DND-41 (cell line): ENCODE measurements around the gene ITPR2.

Source experiments
- ATAC-seq: fragments of 200-7000 bp; cut with Tn5 transposase; 3 replicates; pipeline ENCODE4 v1.9.1; 2021; ENCODE audit warnings: low read depth; ENCODE audit not compliant: insufficient read depth
- DNase-seq: peaks from one replicate; pipeline ENCODE4 v3.0.0-alpha.2; 2020
- H2AFZ ChIP-seq: 2 replicates; pipeline ENCODE4 v1.6.0; 2012; ENCODE audit warnings: low read depth, low read length
- H3K27ac ChIP-seq: 2 replicates; pipeline ENCODE4 v1.5.1; 2012; ENCODE audit warnings: low read length, inconsistent platforms
- H3K27me3 ChIP-seq: fragments of 200-600 bp; sonication (generic); 2 replicates; pipeline ENCODE4 v1.6.0; 2012; ENCODE audit warnings: low read length, mild to moderate bottlenecking, inconsistent platforms; ENCODE audit not compliant: insufficient read depth, poor library complexity
- H3K36me3 ChIP-seq: 2 replicates; pipeline ENCODE4 v1.5.1; 2012; ENCODE audit warnings: low read length, inconsistent platforms; ENCODE audit not compliant: insufficient read depth
- H3K4me1 ChIP-seq: 2 replicates; pipeline ENCODE4 v1.5.1; 2012; ENCODE audit warnings: mild to moderate bottlenecking, low read length; ENCODE audit not compliant: insufficient read depth
- H3K4me2 ChIP-seq: 2 replicates; pipeline ENCODE4 v1.6.0; 2012; ENCODE audit warnings: mild to moderate bottlenecking, moderate library complexity, low read length, inconsistent platforms; ENCODE audit not compliant: insufficient read depth
- H3K4me3 ChIP-seq, 2 experiments: fragments of 200-600 bp in 1 of 2; shearing (Covaris generic) in 1 of 2; 2 replicates each; pipeline ENCODE4 v1.5.1; 2012 to 2016; ENCODE audit warnings: inconsistent platforms in 2 of 2, low read length in 2 of 2, mild to moderate bottlenecking in 2 of 2, low read depth in 1 of 2, moderate library complexity in 1 of 2
- H3K79me2 ChIP-seq: 2 replicates; pipeline ENCODE4 v1.6.0; 2012; ENCODE audit warnings: low read length, inconsistent platforms; ENCODE audit not compliant: insufficient read depth
- H3K9ac ChIP-seq: 2 replicates; pipeline ENCODE4 v1.6.0; 2012; ENCODE audit warnings: low read depth, mild to moderate bottlenecking, inconsistent platforms, low read length, moderate library complexity
- H3K9me3 ChIP-seq: 2 replicates; pipeline ENCODE4 v1.5.1; 2012; ENCODE audit warnings: low read length, moderate library complexity, mild to moderate bottlenecking, inconsistent platforms; ENCODE audit not compliant: insufficient read depth, severe bottlenecking
- H4K20me1 ChIP-seq: 2 replicates; pipeline ENCODE4 v1.6.0; 2012; ENCODE audit warnings: low read length; ENCODE audit not compliant: insufficient read depth
- EZH2 ChIP-seq: IDR thresholded peaks from 3 replicates; pipeline ENCODE4 v1.6.1; 2012; ENCODE audit warnings: borderline replicate concordance, low read depth, mild to moderate bottlenecking, moderate library complexity, low read length, inconsistent platforms; ENCODE audit not compliant: severe bottlenecking
- TF ChIP-seq, protein P1 (sequence below): IDR thresholded peaks from 2 replicates; pipeline ENCODE4 v1.5.1; 2012; ENCODE audit warnings: borderline replicate concordance, low read length, moderate library complexity, mild to moderate bottlenecking; ENCODE audit not compliant: poor library complexity, severe bottlenecking; ENCODE audit errors: extremely low read depth

The ITPR2 gene

DNA sequence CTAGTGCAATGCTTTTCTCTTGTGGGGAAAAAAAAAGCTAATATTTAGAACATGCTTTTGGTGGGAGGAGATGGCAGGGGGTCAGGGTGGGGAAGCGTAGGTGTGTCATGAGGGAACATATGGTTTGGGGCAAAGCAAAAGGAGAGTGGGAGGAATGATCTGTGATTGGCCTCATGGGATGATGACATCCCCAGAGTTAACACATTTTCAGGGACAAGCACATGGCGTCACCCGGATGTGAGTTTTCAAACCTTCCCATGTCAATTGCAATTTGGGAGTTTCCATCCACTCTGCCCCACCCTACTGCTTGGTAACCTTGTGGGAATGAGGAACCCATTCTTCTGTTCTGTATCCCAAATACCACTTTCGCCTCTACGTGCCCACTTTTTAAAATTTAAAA, 473.4 kb downstream of the ITPR2 start:
- Histone ChIP-seq H3K9me3 (no peaks in the 10 kb centered on the region), H3K4me3 (no peak overlapping the region), H2AFZ (no peak overlapping the region), H3K4me2 (no peak overlapping the region), H3K9ac (no peak overlapping the region), H4K20me1 (no peaks in the 10 kb centered on the region), H3K79me2 (no peaks in the 10 kb centered on the region), H3K4me1 (no peaks in the 10 kb centered on the region), H3K27me3 (no peaks in the 10 kb centered on the region), H3K36me3 (no peaks in the 10 kb centered on the region), H3K27ac (no peak overlapping the region)
- TF ChIP-seq, protein P1, sequence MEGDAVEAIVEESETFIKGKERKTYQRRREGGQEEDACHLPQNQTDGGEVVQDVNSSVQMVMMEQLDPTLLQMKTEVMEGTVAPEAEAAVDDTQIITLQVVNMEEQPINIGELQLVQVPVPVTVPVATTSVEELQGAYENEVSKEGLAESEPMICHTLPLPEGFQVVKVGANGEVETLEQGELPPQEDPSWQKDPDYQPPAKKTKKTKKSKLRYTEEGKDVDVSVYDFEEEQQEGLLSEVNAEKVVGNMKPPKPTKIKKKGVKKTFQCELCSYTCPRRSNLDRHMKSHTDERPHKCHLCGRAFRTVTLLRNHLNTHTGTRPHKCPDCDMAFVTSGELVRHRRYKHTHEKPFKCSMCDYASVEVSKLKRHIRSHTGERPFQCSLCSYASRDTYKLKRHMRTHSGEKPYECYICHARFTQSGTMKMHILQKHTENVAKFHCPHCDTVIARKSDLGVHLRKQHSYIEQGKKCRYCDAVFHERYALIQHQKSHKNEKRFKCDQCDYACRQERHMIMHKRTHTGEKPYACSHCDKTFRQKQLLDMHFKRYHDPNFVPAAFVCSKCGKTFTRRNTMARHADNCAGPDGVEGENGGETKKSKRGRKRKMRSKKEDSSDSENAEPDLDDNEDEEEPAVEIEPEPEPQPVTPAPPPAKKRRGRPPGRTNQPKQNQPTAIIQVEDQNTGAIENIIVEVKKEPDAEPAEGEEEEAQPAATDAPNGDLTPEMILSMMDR: no peak
- no peak for TF ChIP-seq EZH2
- no peak for ATAC-seq
- no peak for DNase-seq

DNA sequence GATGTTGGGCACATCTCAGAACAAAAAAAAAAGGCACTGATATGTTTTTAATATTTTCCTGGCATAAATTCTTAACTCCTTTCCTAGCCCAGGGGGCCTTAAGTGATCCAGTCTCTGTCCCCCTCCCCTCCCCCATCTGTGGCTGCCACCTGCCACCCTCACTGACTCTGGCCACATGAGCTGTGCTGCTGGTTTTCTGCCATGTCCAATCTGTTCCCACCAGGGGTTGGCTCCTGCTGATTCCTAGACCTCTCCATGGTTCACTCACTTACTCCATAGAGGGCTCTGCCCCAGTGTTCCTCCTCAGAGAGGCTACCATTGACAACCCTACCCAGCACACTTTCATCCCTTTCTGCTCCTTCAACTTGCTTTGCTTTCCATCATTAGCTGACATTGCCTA, 474.3 kb downstream of the ITPR2 start:
- Histone ChIP-seq H3K4me1 (no peaks in the 10 kb centered on the region), H4K20me1 (no peaks in the 10 kb centered on the region), H3K79me2 (no peaks in the 10 kb centered on the region), H3K9me3 (no peaks in the 10 kb centered on the region), H3K27me3 (no peaks in the 10 kb centered on the region), H3K27ac (no peak overlapping the region), H3K36me3 (no peaks in the 10 kb centered on the region), H3K4me2 (no peak overlapping the region), H3K4me3 (no peak overlapping the region), H3K9ac (no peak overlapping the region), H2AFZ (no peak overlapping the region)
- TF ChIP-seq EZH2: no peak
- TF ChIP-seq, protein P1: no peak
- DNase-seq (no peak), ATAC-seq (no peak)

DNA sequence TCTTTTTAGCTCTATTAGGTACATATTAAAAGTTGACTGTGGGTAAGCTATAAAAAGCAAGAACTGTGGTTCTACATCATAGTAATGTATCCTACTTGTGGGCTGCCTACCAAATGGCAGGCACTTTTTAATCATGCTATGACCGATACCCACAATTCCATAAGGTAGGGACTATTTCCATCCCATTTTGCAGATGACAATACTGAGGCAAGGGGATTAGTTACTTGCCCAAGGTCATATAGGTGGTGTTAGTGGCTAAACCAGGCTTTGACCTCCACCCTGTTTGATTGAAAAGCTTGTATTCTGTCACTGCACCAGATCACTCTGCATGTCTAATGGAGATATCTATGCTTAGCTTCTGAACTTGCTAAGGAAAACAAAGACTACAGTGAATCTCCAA, 485.7 kb downstream of the ITPR2 start:
- Histone ChIP-seq H4K20me1 (no peaks in the 10 kb centered on the region), H3K36me3 (no peaks in the 10 kb centered on the region), H3K9me3 (no peaks in the 10 kb centered on the region), H3K4me1 (no peaks in the 10 kb centered on the region), H3K27me3 (no peaks in the 10 kb centered on the region), H3K79me2 (no peaks in the 10 kb centered on the region), H3K27ac (no peak overlapping the region), H3K4me3 (no peak overlapping the region), H2AFZ (no peak overlapping the region), H3K9ac (no peak overlapping the region), H3K4me2 (no peak overlapping the region)
- no peak for ATAC-seq
- DNase-seq: no peak
- no peak for TF ChIP-seq EZH2
- TF ChIP-seq, protein P1: no peak

DNA sequence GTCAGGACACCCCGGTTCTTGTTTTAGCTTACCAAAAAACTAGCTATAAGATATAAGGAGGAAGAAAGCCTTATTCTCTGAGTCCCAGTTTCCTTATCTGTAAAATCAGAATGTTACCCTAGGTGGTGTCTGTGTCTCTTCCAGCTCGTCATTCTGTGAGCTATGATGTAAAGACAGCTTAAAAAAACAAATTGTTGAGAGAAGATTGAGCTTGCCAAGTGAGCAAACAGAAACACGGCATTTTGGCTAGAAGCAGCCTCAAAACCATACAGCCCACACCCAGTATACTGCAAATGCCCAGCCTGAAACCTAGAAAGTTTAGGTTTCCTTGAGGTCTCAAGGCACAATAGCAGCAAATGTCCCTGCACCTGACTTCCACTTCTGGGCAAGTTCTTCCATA, 486.3 kb downstream of the ITPR2 start:
- no peak overlapping the region for H3K4me2 ChIP-seq
- no peaks in the 10 kb centered on the region; the same call in 1 of the 2 replicates for H4K20me1 ChIP-seq
- H3K36me3 ChIP-seq: 0 out of 2 replicates have a peak, but pooled peaks cover 3% of the 10 kb centered on the region
- H3K4me3 ChIP-seq: no peak overlapping the region
- no peak overlapping the region for H2AFZ ChIP-seq
- DNase-seq (no peak), ATAC-seq (no peak; the same call in 2 of the 3 replicates)
- no peaks in the 10 kb centered on the region for H3K79me2 ChIP-seq
- no peak overlapping the region for H3K27ac ChIP-seq
- TF ChIP-seq EZH2: no peak
- TF ChIP-seq, protein P1: no peak
- no peak overlapping the region for H3K9ac ChIP-seq
- no peaks in the 10 kb centered on the region for H3K4me1 ChIP-seq
- no peaks in the 10 kb centered on the region for H3K27me3 ChIP-seq
- no peaks in the 10 kb centered on the region for H3K9me3 ChIP-seq
